Sigmoid colon (tissue), 4 donors: ENCODE results near the gene PAK5.

Experiments
- EP300 ChIP-seq, 4 donors: sonication (generic); formaldehyde crosslinking; IDR thresholded peaks; one replicate each; pipeline ENCODE4 v1.6.1; 2017; ENCODE audit warnings: antibody characterized with exemption in 4 of 4
- POLR2A ChIP-seq, 2 donors: fragments of 450-650 bp; IDR thresholded peaks; one replicate each; pipeline ENCODE4 v1.6.1; 2016; ENCODE audit warnings: antibody characterized with exemption in 2 of 2, mild to moderate bottlenecking in 2 of 2, moderate library complexity in 2 of 2
- POLR2AphosphoS5 ChIP-seq, 4 donors: sonication (generic); formaldehyde crosslinking; IDR thresholded peaks; one replicate each; pipeline ENCODE4 v1.6.1; 2017; ENCODE audit warnings: antibody characterized with exemption in 4 of 4
- TF ChIP-seq, protein P1 (sequence below), 4 experiments: fragments of 450-650 bp in 3 of 4; fragments of 200-600 bp in 1 of 4; IDR thresholded peaks; one replicate each; pipeline ENCODE4 v1.5.1; 2016 to 2019; ENCODE audit warnings: antibody characterized with exemption in 4 of 4, mild to moderate bottlenecking in 3 of 4, moderate library complexity in 2 of 4

DNA sequence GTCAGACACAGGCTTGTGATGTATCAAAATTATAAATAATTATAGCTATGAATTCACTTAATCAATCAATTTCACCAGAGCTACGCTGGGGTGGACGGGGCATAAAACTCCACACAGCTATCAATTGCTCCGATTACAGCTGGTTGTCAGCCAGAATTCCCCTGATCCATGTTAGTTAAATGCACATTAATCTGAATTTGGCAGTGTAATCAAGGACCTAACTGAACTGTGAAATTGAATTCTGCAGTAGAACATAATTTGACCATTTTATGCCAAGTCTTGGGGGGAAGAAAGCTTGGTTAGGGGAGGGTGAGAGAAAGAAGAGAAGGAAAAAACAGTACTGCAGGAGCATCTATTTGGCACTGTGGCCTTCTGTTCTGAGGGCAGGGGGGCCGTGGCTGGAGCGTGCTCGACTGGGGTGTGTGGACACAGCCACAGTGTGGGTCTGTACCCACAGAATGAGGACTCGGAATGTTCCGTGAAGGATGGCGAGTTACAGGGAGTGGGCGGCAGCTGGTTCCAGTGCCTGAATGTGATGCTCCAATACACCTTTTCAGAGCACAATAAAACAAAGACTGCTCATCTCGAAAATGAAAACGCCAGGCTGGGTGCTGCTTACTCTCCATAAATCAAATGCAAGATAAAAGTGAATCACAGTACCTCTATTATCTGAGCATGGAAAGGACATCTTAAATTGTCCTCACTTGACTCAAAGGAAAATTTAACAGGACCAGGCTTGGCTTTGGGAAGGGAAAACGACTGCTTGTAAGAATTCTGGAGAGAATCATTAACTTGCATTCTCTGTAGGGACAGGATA, 265.3 kb downstream of the PAK5 start:
- TF ChIP-seq POLR2A (IDR thresholded peaks at IDR 0.05) = no peak
- TF ChIP-seq, protein P1, sequence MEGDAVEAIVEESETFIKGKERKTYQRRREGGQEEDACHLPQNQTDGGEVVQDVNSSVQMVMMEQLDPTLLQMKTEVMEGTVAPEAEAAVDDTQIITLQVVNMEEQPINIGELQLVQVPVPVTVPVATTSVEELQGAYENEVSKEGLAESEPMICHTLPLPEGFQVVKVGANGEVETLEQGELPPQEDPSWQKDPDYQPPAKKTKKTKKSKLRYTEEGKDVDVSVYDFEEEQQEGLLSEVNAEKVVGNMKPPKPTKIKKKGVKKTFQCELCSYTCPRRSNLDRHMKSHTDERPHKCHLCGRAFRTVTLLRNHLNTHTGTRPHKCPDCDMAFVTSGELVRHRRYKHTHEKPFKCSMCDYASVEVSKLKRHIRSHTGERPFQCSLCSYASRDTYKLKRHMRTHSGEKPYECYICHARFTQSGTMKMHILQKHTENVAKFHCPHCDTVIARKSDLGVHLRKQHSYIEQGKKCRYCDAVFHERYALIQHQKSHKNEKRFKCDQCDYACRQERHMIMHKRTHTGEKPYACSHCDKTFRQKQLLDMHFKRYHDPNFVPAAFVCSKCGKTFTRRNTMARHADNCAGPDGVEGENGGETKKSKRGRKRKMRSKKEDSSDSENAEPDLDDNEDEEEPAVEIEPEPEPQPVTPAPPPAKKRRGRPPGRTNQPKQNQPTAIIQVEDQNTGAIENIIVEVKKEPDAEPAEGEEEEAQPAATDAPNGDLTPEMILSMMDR (IDR thresholded peaks at IDR 0.05) = no peak
- TF ChIP-seq POLR2AphosphoS5 (IDR thresholded peaks at IDR 0.05) = no peak
- no peak for TF ChIP-seq EP300 (IDR thresholded peaks at IDR 0.05)
